ENCODE data around the gene FUCA1.
"Not testable (repeated sequence)": the region's sequence is repeated elsewhere in the genome, so short reads cannot be mapped to it uniquely, and the experiment has no call there.

Gene FUCA1

GRCh38 chr1:23895993-23896392, 27.9 kb upstream of the FUCA1 start:
- no peak for DNase-seq (ENCODE audit: low spot score)

GRCh38 chr1:23895082-23895481, 27.0 kb upstream of the FUCA1 start:
- no peak for DNase-seq (ENCODE audit: low spot score)

- DNase-seq (ENCODE audit: low spot score), result no peak
These were observed 21.0 kb upstream of the FUCA1 start for GRCh38 chr1:23889074-23889473.

GRCh38 chr1:23885222-23885621, 17.1 kb upstream of the FUCA1 start:
- no peak for DNase-seq (ENCODE audit: low spot score)

- no peak for DNase-seq (ENCODE audit: low spot score)
These were observed 14.7 kb upstream of the FUCA1 start for GRCh38 chr1:23882746-23883145.

- no peak for DNase-seq (ENCODE audit: low spot score)
These were observed 11.7 kb upstream of the FUCA1 start for GRCh38 chr1:23879809-23880208.

- no peak for DNase-seq (ENCODE audit: low spot score)
These were observed 10.6 kb upstream of the FUCA1 start for GRCh38 chr1:23878668-23879067.

GRCh38 chr1:23875382-23875781, 7.3 kb upstream of the FUCA1 start:
- no peak for DNase-seq (ENCODE audit: low spot score)

- DNase-seq (ENCODE audit: low spot score), result no peak
These were observed 4.3 kb upstream of the FUCA1 start for GRCh38 chr1:23872421-23872820.

- DNase-seq (ENCODE audit: low spot score), result no peak
These were observed 961 bp upstream of the FUCA1 start for GRCh38 chr1:23869051-23869450.

- peak; percentile 62 for DNase-seq (ENCODE audit: low spot score)
These were observed 497 bp upstream of the FUCA1 start for GRCh38 chr1:23868557-23869016.

- peak; percentile 33 for DNase-seq (ENCODE audit: low spot score)
These were observed 572 bp downstream of the FUCA1 start for GRCh38 chr1:23867542-23867894.

- DNase-seq (ENCODE audit: low spot score), result no peak
These were observed 2.6 kb downstream of the FUCA1 start for GRCh38 chr1:23865543-23865930.

- no peak for DNase-seq (ENCODE audit: low spot score)
These were observed 3.1 kb downstream of the FUCA1 start for GRCh38 chr1:23864801-23865542.

GRCh38 chr1:23862640-23863039, 5.5 kb downstream of the FUCA1 start:
- DNase-seq (ENCODE audit: low spot score), result no peak

- no peak for DNase-seq (ENCODE audit: low spot score)
These were observed 13.5 kb downstream of the FUCA1 start for GRCh38 chr1:23854568-23854967.

GRCh38 chr1:23853124-23853523, 15.0 kb downstream of the FUCA1 start:
- not testable (repeated sequence) for DNase-seq (ENCODE audit: low spot score)

GRCh38 chr1:23851406-23851805, 16.7 kb downstream of the FUCA1 start:
- DNase-seq (ENCODE audit: low spot score), result not testable (repeated sequence)

GRCh38 chr1:23848673-23849616, 19.1 kb downstream of the FUCA1 start:
- DNase-seq (ENCODE audit: low spot score), result no peak

GRCh38 chr1:23847482-23848095, 20.5 kb downstream of the FUCA1 start:
- DNase-seq (ENCODE audit: low spot score), result not testable (repeated sequence)

GRCh38 chr1:23845163-23845562, 22.9 kb downstream of the FUCA1 start:
- no peak for DNase-seq (ENCODE audit: low spot score)

GRCh38 chr1:23843644-23844043, 24.4 kb downstream of the FUCA1 start:
- DNase-seq (ENCODE audit: low spot score), result no peak

- DNase-seq (ENCODE audit: low spot score), result peak; percentile 64
These were observed 29.7 kb downstream of the FUCA1 start for GRCh38 chr1:23838401-23838866.
